NCI-H345 treated with DMSO at 0.1 percent for 48 hours (cell line): ENCODE results near the gene DGKA.
"Not testable (repeated sequence)": the region's sequence is repeated elsewhere in the genome, so short reads cannot be mapped to it uniquely, and the experiment has no call there.

ENCODE experiments used
- DNase-seq: peaks from one replicate; lab custom pipeline; 2025; ENCODE audit not compliant: unreplicated experiment; lab: John Stamatoyannopoulos, UW

The DGKA gene

GRCh38 chr12:55930771-55931316, at the start of gene DGKA:
TSS of gene DGKA (plus strand) at chr12:55931162. CDS start at chr12:55936504, 5,342 bp downstream.
- DNase-seq = peak; percentile 26

DNA sequence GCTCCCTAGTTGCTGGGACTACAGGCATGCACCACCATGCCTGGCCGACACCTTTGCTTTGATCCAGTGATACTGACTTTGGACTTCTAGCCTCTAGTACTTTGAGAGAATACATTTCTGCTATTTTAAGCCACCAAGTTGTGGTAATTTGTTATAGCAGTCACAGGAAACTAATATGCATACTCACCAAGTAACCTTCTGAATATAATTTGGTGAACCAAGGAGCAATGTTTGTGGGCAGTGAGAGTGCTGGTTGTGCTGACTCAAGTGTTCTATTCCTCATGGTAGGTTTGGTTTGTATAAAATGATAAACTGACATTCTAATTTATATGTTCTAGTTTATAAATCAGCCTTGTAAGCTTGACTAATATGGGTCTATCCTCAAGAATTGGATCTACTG, 45.8 kb upstream of the DGKA start:
- DNase-seq = no peak

DNA sequence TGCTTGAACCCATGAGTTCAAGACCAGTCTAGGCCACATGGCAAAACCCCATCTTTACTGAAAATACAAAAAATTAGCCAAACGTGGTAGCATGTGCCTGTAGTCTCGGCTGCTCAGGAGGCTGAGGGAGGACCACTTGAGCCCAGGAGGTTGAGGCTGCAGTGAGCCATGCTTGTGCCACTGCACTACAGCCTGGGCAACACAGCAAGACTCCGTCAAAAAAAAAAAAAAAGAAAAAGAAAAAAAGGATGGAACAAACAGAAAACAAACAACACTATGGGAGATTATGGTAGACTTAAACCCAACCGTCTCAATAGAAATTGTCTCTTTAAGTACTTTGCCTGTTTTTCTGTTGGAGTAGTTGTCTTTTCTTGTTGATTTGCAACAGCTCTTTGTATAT, 39.7 kb upstream of the DGKA start:
- DNase-seq = no peak

DNA sequence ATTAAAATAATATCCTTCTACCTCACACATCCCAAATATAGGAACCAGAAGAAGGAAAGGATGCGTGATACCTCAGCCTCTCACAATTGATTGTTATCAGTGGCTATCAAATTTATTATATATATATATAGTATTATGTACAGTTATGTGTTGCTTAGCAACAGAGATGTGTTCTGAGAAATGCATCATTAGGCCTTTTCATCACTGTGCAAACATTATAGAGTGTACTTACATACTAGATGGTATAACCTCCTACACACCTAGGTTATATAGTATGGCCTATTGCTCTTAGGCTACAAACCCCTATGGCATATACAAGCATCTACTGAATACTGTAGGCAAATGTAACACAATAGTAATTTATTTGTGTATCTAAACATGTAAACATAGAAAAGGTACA, 37.2 kb upstream of the DGKA start:
- DNase-seq = no peak

DNA sequence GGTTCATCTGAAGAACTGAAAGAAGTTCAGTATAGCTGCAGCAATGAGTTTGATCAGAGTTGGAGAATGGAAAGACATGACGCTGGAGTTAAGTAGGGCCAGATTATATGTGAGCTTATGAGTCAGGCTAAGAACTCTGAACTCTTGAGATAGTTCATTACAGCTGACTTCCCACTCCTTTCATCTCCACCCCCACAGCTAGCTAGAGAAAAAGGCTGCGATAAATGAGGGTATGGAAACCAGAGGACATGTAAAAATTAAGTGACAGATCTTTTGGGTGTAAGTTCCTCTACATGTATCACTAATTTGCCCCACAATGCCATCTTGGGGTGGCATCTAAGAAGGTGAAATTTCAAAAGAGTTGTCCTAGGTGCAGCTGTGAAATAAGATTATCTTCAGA, 31.9 kb upstream of the DGKA start:
- DNase-seq = no peak

GRCh38 chr12:55901881-55902490, 29.0 kb upstream of the DGKA start:
- DNase-seq = no peak

GRCh38 chr12:55906056-55906455, 24.9 kb upstream of the DGKA start:
- DNase-seq = no peak

GRCh38 chr12:55908726-55909512, 22.0 kb upstream of the DGKA start:
- no peak for DNase-seq

GRCh38 chr12:55909513-55909884, 21.5 kb upstream of the DGKA start:
- DNase-seq = no peak

DNA sequence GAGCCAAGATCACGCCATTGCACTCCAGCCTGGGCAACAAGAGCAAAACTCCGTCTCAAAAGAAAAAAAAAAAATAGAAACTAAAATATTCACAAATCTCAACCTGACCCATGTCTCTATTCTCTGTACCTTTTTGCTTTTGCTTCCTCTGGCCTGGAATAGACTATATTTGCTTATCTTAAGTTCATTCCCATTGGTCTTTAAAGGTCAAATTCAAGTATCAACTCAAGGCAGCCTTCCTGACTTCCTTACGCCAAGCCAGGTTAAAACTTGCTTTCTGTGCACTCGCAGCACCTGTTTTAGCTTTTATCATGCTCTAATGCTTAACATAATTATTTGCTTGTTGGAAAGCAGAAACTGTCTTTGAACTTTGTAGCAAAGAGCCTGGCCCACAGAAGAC, 18.1 kb upstream of the DGKA start:
- no peak for DNase-seq

DNA sequence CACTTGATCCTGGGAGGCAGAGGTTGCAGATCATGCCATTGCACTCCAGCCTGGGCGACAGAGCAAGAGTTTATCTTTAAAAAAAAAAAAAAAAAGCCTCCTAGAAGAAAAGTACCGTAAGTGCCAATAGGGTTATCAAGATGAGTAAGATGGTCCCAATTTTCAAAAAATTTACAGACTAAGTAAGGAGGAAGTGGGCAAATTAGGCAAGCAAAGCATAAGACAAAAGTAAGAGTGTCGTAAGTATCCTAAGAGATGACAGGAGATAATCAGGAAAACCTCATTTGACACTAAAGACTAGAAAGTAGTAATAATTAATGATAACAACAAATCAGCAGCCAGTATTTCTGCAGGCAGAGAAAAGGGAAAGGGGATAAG, 15.5 kb upstream of the DGKA start:
- no peak for DNase-seq

- not testable (repeated sequence) for DNase-seq
These were observed 11.9 kb upstream of the DGKA start for GRCh38 chr12:55919032-55919431.

GRCh38 chr12:55922126-55922525, 8.8 kb upstream of the DGKA start:
- DNase-seq = no peak

- DNase-seq = not testable (repeated sequence)
These were observed 7.3 kb upstream of the DGKA start for GRCh38 chr12:55923648-55924047.

- DNase-seq = no peak
These were observed 5.6 kb upstream of the DGKA start for GRCh38 chr12:55925371-55925770.

DNA sequence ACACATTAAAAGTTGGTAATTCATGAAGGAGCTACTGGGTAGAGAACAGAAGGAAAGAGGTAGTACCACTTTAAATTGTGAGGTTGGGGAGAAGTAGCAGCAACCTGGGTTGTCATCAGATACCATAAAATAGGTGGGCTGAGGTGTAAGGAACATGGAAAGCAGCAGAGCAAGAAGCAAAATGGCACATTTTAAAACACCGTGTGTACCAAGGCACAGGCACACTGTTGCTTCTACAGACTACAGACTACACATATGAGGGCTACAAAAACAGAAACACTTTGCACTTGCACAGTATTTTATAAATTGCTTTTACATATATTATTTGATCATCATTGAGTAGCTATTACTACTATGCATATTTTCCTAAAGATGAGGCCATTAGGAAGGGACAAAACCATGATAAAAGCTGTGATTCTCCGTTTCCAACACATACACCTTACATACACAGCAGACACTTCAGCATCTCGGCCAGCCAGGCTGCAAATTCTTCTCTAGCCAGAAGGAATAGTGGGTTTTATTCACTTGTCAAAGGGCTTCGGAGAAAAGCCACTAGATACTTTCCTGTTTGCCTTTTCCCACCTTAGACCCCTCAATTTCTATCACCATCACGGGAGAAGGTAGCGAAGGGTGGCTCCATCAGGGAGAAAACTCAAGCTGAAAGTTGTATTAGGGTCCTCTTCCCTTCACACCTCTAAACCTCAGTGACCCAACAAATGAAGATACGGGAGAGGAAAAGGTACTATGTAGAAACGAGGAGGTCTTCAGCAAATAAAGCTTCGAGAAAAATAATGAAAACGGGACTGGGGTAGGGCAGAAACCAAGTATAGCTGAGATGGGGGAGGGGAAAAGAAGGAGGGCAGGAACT, 4.9 kb upstream of the DGKA start:
- peak; percentile 30 for DNase-seq

DNA sequence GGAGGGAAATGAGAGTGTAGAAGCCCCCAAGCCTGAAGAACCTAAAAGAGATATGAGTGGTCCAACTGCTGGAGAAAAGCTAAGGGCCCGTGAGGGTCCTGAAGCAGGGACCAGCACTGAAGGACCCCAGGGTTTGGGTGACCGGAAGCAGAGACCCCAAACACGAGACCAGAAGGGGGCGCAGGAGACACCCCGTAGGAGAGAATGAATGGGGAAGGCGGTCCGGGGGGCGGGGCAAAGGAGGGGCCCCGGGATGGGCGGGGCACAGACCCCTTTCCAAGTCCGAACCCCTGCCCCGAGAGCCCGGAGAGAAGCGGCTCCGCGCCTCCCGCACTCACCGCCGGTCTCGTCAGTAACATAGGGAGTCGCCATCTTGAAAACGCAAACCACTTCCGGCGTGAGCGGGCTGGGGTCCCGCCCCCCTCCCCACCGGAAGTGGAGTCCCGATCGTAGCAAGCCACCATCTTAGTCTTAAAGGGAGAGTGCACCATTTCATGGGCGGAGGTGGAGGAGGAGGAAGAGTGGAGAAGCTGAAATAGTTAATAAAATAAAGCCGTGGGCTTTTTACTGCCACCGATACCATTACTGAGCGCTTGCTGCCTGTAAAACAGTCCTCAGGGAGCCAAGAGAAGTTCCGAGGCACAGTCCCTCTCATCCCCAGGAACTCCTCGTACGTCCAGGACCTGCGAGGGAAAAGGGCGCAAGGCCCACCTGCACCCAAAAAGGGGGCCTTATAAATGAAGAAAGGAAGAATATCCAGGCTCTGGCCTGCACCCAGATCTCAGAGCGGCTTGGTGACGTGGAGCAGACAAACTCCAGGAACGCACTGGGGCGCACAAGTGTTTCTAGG, 4.0 kb upstream of the DGKA start:
- peak; percentile 78 for DNase-seq

DNA sequence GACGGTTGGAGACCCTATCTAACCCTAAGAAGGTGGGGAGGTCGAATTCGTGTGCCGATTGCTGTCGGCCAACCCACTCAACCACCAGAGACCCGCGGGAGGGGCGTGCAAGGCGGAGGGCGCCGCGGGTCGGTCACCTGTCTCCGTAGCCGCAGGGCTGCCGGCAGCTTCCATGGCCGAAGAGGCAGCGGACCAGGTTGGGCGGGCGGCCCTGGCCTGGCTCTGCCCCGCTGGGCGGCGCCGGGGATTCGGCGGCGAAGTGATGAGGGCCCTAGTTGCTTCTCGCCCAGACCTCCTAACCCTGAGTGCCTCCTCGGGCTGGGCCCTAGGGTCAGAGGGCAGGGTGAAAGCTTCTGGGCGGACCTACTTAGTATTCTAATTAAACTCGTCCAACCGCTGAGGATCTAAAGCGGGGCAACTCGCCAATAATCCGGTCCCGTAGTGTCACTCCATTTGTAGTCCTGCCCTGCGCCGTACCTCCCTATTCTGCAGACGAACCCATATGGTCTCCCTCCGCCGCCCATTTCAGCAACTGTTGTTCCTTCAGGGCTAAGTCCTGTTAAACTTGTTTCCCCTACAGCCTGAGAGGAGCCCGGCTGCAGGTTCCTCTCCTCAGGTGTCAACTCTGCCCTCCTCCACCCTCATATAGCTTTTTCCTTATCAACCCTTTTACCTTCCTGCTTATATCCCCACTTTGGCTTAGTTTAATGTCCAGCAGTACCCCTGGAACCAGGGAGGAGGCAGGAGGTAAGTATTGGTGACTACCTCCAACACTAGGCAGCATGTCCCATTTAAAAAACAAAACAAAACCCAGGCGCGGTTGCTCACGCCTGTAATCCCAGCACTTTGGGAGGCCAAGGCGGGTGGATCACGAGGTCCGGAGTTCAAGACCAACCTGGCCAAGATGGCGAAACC, 3.1 kb upstream of the DGKA start, which contains the start of gene PYM1:
TSS of gene PYM1 (minus strand) at position 307 of the 915 bp plus-strand sequence. CDS start at position 174, 133 bp downstream.
- peak; percentile 29 for DNase-seq

GRCh38 chr12:55929306-55929791, 1.6 kb upstream of the DGKA start:
- no peak for DNase-seq
